Measurements from ENCODE around the gene MAK.
"Not testable (repeated sequence)": the region's sequence is repeated elsewhere in the genome, so short reads cannot be mapped to it uniquely, and the experiment has no call there.

MAK gene

GRCh38 chr6:10837995-10838793, at the start of gene MAK:
Gene MAK, minus strand, starts transcription at chr6:10838539. Its CDS starts 7,891 bp downstream, at chr6:10830648.
- DNase-seq (ENCODE audit: low spot score) = peak; percentile 95

GRCh38 chr6:10886691-10887502, 48.6 kb upstream of the MAK start, which contains the start of gene SYCP2L:
Gene SYCP2L, plus strand, starts transcription at chr6:10887052. Its CDS starts 75 bp downstream, at chr6:10887127.
- DNase-seq (ENCODE audit: low spot score) = peak; percentile 88

GRCh38 chr6:10886365-10886690, 48.0 kb upstream of the MAK start:
- DNase-seq (ENCODE audit: low spot score) = not testable (repeated sequence)

GRCh38 chr6:10884245-10884972, 46.1 kb upstream of the MAK start:
- DNase-seq (ENCODE audit: low spot score) = no peak

- no peak for DNase-seq (ENCODE audit: low spot score)
Observed at GRCh38 chr6:10883312-10884244, 45.2 kb upstream of the MAK start.

- peak; percentile 56 for DNase-seq (ENCODE audit: low spot score)
Observed at GRCh38 chr6:10882657-10883171, 44.4 kb upstream of the MAK start.

GRCh38 chr6:10882253-10882630, 43.9 kb upstream of the MAK start:
- not testable (repeated sequence) for DNase-seq (ENCODE audit: low spot score)

- no peak for DNase-seq (ENCODE audit: low spot score)
Observed at GRCh38 chr6:10880366-10880765, 42.0 kb upstream of the MAK start.

GRCh38 chr6:10877871-10878270, 39.5 kb upstream of the MAK start:
- no peak for DNase-seq (ENCODE audit: low spot score)

- no peak for DNase-seq (ENCODE audit: low spot score)
Observed at GRCh38 chr6:10877012-10877411, 38.7 kb upstream of the MAK start.

GRCh38 chr6:10875026-10875425, 36.7 kb upstream of the MAK start:
- DNase-seq (ENCODE audit: low spot score) = no peak

GRCh38 chr6:10874207-10874606, 35.9 kb upstream of the MAK start:
- DNase-seq (ENCODE audit: low spot score) = no peak

- DNase-seq (ENCODE audit: low spot score) = no peak
Observed at GRCh38 chr6:10873374-10873773, 35.0 kb upstream of the MAK start.

GRCh38 chr6:10867952-10868351, 29.6 kb upstream of the MAK start:
- DNase-seq (ENCODE audit: low spot score) = no peak

GRCh38 chr6:10866709-10867108, 28.4 kb upstream of the MAK start:
- DNase-seq (ENCODE audit: low spot score) = not testable (repeated sequence)

- DNase-seq (ENCODE audit: low spot score) = not testable (repeated sequence)
Observed at GRCh38 chr6:10863031-10863430, 24.7 kb upstream of the MAK start.

GRCh38 chr6:10862361-10862760, 24.0 kb upstream of the MAK start:
- no peak for DNase-seq (ENCODE audit: low spot score)

GRCh38 chr6:10861086-10861485, 22.7 kb upstream of the MAK start:
- no peak for DNase-seq (ENCODE audit: low spot score)

GRCh38 chr6:10857259-10857658, 18.9 kb upstream of the MAK start:
- no peak for DNase-seq (ENCODE audit: low spot score)

GRCh38 chr6:10854922-10855632, 16.7 kb upstream of the MAK start:
- no peak for DNase-seq (ENCODE audit: low spot score)
